ENCODE data around the gene PJA1. TPM values are rescaled to one million over a fixed set of nuclear protein-coding genes. Genes with fewer than 3 reads are reported as not detected.

Gene PJA1
- total RNA-seq, 3 donors from 2014 or later, result 4.4 to 18.8 (median 5.2) TPM

DNA sequence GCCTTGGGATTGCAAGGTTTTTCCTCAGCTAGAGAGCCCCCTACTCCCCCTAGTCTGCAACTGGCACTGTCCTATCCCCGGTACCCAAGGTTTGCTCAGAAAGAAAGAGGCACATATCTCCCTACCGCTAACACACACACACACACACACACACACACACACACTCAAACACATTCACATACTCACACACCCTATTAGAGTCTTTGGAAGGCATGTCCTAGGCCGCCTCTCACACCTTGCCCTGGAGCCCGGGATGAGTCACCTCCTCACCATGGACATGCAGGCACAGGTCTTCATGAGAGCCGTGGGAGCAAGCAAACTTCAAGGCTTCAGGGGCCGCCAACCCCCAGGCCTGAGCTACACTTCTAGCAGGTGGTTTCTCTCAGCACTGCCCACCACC lies 49.2 kb downstream of the PJA1 start:
- H3K4me3 ChIP-seq, result no peak overlapping the region
- no peaks in the 10 kb centered on the region for H3K36me3 ChIP-seq (ENCODE audit: low read depth)
- no peaks in the 10 kb centered on the region for H3K4me1 ChIP-seq (ENCODE audit: low read depth)
- ATAC-seq (no peak), DNase-seq (no peak)
- TF ChIP-seq, protein P1, sequence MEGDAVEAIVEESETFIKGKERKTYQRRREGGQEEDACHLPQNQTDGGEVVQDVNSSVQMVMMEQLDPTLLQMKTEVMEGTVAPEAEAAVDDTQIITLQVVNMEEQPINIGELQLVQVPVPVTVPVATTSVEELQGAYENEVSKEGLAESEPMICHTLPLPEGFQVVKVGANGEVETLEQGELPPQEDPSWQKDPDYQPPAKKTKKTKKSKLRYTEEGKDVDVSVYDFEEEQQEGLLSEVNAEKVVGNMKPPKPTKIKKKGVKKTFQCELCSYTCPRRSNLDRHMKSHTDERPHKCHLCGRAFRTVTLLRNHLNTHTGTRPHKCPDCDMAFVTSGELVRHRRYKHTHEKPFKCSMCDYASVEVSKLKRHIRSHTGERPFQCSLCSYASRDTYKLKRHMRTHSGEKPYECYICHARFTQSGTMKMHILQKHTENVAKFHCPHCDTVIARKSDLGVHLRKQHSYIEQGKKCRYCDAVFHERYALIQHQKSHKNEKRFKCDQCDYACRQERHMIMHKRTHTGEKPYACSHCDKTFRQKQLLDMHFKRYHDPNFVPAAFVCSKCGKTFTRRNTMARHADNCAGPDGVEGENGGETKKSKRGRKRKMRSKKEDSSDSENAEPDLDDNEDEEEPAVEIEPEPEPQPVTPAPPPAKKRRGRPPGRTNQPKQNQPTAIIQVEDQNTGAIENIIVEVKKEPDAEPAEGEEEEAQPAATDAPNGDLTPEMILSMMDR (IDR thresholded peaks at IDR 0.05), result no peak
- intact Hi-C loops (cut with DNase I, micrococcal nuclease), result no loop called here
- no peaks in the 10 kb centered on the region for H3K9me3 ChIP-seq

DNA sequence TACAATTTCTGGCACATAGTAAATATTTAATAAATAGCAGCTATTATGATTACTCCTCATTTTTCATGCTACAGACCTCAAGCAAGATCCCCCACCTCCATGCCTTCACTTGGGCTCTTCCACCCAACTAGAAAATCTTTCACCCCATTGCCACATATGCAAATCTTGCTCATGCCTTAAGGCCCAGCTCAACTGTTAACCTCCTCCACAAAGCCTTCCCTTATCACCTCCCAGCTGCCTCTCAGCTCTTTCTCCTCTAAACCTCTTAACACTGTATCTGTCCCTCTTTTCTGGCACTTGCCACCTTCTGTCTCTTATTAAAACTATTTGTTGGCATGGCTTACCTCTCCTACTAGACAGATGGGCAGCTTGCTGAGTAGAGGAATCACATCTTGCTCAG lies 51.5 kb downstream of the PJA1 start:
- H3K4me1 ChIP-seq (ENCODE audit: low read depth), result no peaks in the 10 kb centered on the region
- DNase-seq (no peak), ATAC-seq (no peak)
- intact Hi-C loops (cut with DNase I, micrococcal nuclease), result no loop called here
- H3K9me3 ChIP-seq, result no peaks in the 10 kb centered on the region
- TF ChIP-seq, protein P1 (IDR thresholded peaks at IDR 0.05), result no peak
- H3K36me3 ChIP-seq (ENCODE audit: low read depth), result no peaks in the 10 kb centered on the region
- H3K4me3 ChIP-seq, result no peak overlapping the region

Measured in mucosa of descending colon (tissue), 3 donors.